Hindlimb muscle (tissue), 1 donor: ENCODE results near the gene NMRAL1. TPM values are rescaled to one million over a fixed set of nuclear protein-coding genes. Genes with fewer than 3 reads are reported as not detected.

Experiments used
- DNase-seq: peaks from one replicate; pipeline ENCODE4 v3.0.0-alpha.2; 2013
- polyA plus RNA-seq: library from polyadenylated mRNA; unstranded; fragments of 120-200 nt; gene quantifications from one replicate; pipeline ENCODE4 v1.2.1, GENCODE V29; 2013; ENCODE audit not compliant: insufficient read length

NMRAL1 gene
- 16.0 TPM for polyA plus RNA-seq

- peak; percentile 95 for DNase-seq
These were observed at the start of gene NMRAL1 for GRCh38 chr16:4474192-4474961. NMRAL1 (minus strand) TSS chr16:4474625; CDS start chr16:4474132, 493 bp downstream.

GRCh38 chr16:4523686-4524085, 49.3 kb upstream of the NMRAL1 start:
- DNase-seq, result no peak

GRCh38 chr16:4522051-4522581, 47.7 kb upstream of the NMRAL1 start:
- no peak for DNase-seq

- DNase-seq, result no peak
These were observed 46.5 kb upstream of the NMRAL1 start for GRCh38 chr16:4520913-4521312.

- DNase-seq, result no peak
These were observed 45.0 kb upstream of the NMRAL1 start for GRCh38 chr16:4519274-4520058.

- no peak for DNase-seq
These were observed 43.6 kb upstream of the NMRAL1 start for GRCh38 chr16:4517812-4518680.

- DNase-seq, result no peak
These were observed 41.3 kb upstream of the NMRAL1 start for GRCh38 chr16:4515611-4516233.

- no peak for DNase-seq
These were observed 40.2 kb upstream of the NMRAL1 start for GRCh38 chr16:4514606-4515005.

- DNase-seq, result no peak
These were observed 39.5 kb upstream of the NMRAL1 start for GRCh38 chr16:4513881-4514280.

- no peak for DNase-seq
These were observed 38.8 kb upstream of the NMRAL1 start for GRCh38 chr16:4513086-4513860.

GRCh38 chr16:4512473-4512872, 38.0 kb upstream of the NMRAL1 start:
- DNase-seq, result no peak

GRCh38 chr16:4511441-4512082, 37.1 kb upstream of the NMRAL1 start:
- DNase-seq, result no peak

- no peak for DNase-seq
These were observed 36.5 kb upstream of the NMRAL1 start for GRCh38 chr16:4510747-4511426.

- no peak for DNase-seq
These were observed 35.7 kb upstream of the NMRAL1 start for GRCh38 chr16:4510131-4510530.

- DNase-seq, result no peak
These were observed 35.0 kb upstream of the NMRAL1 start for GRCh38 chr16:4509420-4509819.

GRCh38 chr16:4508806-4509205, 34.4 kb upstream of the NMRAL1 start:
- DNase-seq, result no peak

GRCh38 chr16:4507588-4508345, 33.3 kb upstream of the NMRAL1 start:
- no peak for DNase-seq

GRCh38 chr16:4506450-4506849, 32.0 kb upstream of the NMRAL1 start:
- peak; percentile 78 for DNase-seq
